ENCODE data around the gene FBXL17. TPM values are rescaled to one million over a fixed set of nuclear protein-coding genes. Genes with fewer than 3 reads are reported as not detected.

FBXL17 gene
- total RNA-seq, 2 donors from 2014 or later = 14.1 to 22.8 TPM

DNA sequence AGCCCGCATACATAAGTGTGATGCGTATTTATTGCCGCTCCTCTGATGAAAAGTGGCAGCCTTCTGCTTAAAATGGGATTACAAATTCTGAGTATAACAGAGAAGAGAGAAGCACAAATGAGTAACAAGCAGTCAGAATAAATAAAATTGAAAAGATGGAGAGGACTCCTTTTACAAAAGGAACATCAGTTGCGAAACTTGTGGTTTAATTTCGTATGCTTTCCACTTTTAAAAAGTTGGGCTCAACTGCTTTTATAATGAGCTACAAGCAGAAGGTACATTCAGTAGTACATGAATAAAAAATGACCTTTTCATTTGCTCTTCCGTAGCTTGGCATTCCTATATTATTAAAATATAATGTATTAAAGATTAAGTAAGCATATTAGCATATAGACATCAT is 320.0 kb downstream of the FBXL17 start:
- no peak overlapping the region for H3K4me3 ChIP-seq
- H3K36me3 ChIP-seq = no peaks in the 10 kb centered on the region
- no peak overlapping the region for H3K9ac ChIP-seq (ENCODE audit: low read depth in 2 of 2, low read length in 2 of 2)
- DNase-seq = no peak
- H3K4me1 ChIP-seq = no peaks in the 10 kb centered on the region
- no peak overlapping the region for H3K27ac ChIP-seq
- H3K9me3 ChIP-seq = no peaks in the 10 kb centered on the region
- intact Hi-C loops (cut with DNase I) = no loop called here
- H3K27me3 ChIP-seq = no peaks in the 10 kb centered on the region
- TF ChIP-seq, protein P1, sequence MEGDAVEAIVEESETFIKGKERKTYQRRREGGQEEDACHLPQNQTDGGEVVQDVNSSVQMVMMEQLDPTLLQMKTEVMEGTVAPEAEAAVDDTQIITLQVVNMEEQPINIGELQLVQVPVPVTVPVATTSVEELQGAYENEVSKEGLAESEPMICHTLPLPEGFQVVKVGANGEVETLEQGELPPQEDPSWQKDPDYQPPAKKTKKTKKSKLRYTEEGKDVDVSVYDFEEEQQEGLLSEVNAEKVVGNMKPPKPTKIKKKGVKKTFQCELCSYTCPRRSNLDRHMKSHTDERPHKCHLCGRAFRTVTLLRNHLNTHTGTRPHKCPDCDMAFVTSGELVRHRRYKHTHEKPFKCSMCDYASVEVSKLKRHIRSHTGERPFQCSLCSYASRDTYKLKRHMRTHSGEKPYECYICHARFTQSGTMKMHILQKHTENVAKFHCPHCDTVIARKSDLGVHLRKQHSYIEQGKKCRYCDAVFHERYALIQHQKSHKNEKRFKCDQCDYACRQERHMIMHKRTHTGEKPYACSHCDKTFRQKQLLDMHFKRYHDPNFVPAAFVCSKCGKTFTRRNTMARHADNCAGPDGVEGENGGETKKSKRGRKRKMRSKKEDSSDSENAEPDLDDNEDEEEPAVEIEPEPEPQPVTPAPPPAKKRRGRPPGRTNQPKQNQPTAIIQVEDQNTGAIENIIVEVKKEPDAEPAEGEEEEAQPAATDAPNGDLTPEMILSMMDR (IDR thresholded peaks at IDR 0.05) = no peak

DNA sequence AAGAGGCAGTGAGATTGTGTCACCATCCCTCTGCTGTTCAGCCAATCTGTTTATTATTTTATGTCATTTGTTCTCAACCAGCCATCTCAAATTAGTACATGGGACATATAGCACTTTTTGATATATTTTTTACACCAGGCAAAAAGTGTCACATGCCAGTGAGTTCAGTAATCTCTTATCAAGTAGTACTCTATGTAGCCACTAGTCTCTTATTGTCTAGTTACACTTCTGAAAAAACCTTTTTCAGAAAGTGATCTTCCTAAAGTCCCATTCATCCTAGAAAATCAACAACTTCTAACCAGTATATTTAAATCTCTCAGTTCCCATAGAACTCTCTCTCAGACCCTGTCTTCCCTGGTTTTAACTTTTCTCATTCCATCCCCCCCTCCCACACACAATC is 321.6 kb downstream of the FBXL17 start:
- no peak overlapping the region for H3K4me3 ChIP-seq
- H3K9me3 ChIP-seq = no peaks in the 10 kb centered on the region
- no peaks in the 10 kb centered on the region for H3K27me3 ChIP-seq
- TF ChIP-seq, protein P1 (IDR thresholded peaks at IDR 0.05) = no peak
- no peak overlapping the region for H3K9ac ChIP-seq (ENCODE audit: low read depth in 2 of 2, low read length in 2 of 2)
- DNase-seq = no peak
- H3K36me3 ChIP-seq = no peaks in the 10 kb centered on the region
- no peaks in the 10 kb centered on the region for H3K4me1 ChIP-seq
- no peak overlapping the region for H3K27ac ChIP-seq
- intact Hi-C loops (cut with DNase I) = no loop called here

DNA sequence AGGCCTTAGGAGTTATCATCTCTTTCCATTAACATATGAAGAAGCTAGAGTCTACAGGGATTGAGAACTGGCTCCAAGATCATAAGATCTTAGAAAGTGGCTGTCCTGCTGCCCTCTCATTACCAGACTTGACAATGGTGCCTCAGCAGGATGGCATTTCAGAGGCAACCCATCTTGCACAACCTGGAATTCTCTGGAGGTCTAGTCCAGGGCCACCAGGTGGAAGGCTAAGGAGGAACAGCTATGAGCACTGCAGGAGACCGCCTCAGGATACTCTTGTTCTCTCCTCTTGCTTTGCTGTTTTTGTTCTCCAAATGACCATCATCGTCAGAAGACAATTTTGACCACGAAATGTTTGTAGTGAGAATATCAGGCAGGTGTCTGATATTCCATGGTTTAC is 322.6 kb downstream of the FBXL17 start:
- Histone ChIP-seq H3K27me3 (no peaks in the 10 kb centered on the region), H3K27ac (no peak overlapping the region), H3K9me3 (no peaks in the 10 kb centered on the region), H3K4me1 (no peaks in the 10 kb centered on the region), H3K4me3 (no peak overlapping the region), H3K9ac (ENCODE audit: low read depth in 2 of 2, low read length in 2 of 2) (no peak overlapping the region), H3K36me3 (no peaks in the 10 kb centered on the region)
- DNase-seq = no peak
- intact Hi-C loops (cut with DNase I) = no loop called here
- TF ChIP-seq, protein P1 (IDR thresholded peaks at IDR 0.05) = no peak

DNA sequence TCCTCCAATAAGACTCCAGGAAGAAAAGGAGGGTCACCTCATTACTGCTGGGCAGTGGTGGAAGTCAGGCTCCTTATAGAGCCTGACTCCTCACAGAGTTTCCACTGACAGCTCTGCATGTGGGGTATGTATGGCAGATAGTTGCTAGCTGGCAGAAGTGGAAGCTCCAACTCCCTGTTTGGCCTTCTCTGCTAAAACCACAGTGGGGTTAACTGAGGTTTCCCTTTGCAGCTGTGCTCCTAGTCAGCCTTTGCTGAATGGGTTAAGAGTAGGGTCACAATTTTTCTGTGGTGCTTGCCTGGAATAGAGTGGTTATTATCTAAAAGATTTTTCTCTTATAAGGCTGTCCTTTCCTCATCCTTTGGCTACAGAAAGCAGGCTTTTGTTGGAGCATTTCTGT is 327.5 kb downstream of the FBXL17 start:
- intact Hi-C loops (cut with DNase I) = no loop called here
- H3K9ac ChIP-seq (ENCODE audit: low read depth in 2 of 2, low read length in 2 of 2) = no peak overlapping the region
- TF ChIP-seq, protein P1 (IDR thresholded peaks at IDR 0.05) = no peak
- H3K4me1 ChIP-seq = no peaks in the 10 kb centered on the region
- H3K36me3 ChIP-seq = no peaks in the 10 kb centered on the region
- H3K27me3 ChIP-seq = no peaks in the 10 kb centered on the region
- no peak overlapping the region for H3K4me3 ChIP-seq
- no peak for DNase-seq
- H3K9me3 ChIP-seq = no peaks in the 10 kb centered on the region
- no peak overlapping the region for H3K27ac ChIP-seq

DNA sequence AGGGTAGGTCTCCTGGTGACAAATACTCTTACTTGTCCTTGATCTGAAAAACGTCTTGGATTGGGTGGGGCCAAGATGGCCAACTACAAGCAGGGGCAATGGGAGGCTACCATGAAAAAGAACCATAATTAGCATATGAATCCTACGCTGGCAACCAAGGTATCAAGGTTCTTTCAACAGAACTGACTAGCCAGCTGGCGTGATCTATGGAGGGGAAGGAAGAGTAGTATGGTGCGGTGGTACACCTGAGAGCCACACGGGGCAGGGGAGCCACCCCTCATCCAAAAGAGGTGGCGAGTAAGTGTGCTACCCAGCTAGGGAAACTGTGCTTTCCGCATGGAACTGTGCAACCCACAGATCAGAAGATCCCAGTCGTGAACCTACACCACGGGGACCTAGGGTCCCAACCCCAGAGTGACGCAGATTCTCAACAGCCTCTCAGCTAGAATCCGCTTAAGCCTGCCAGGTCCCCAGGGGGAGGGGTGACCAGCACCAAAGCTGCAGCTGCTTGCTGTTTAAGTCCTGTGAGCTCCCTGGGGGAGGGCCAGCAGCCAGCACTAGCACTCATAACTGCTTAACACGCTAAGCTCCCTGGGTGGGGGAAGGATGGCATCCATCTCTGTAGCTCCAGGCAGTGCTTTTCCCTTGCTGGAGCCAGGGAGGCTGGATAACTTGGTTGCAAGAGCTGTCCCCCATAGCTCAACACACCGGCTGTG is 334.8 kb downstream of the FBXL17 start:
- Histone ChIP-seq H3K9ac (ENCODE audit: low read depth in 2 of 2, low read length in 2 of 2) (no peak overlapping the region), H3K36me3 (no peaks in the 10 kb centered on the region), H3K4me3 (no peak overlapping the region), H3K9me3 (no peaks in the 10 kb centered on the region), H3K27ac (no peak overlapping the region), H3K27me3 (no peaks in the 10 kb centered on the region), H3K4me1 (no peaks in the 10 kb centered on the region)
- intact Hi-C loops (cut with DNase I) = no loop called here
- TF ChIP-seq, protein P1 (IDR thresholded peaks at IDR 0.05) = no peak
- DNase-seq = no peak
